Neural cell (in vitro differentiated cells): ENCODE measurements around the gene NLRP14. TPM values are rescaled to one million over a fixed set of nuclear protein-coding genes. Genes with fewer than 3 reads are reported as not detected.

Experiments
- H2AFZ ChIP-seq: fragments of 200-600, 300-800 bp; sonication (generic), shearing (Covaris generic); 2 replicates; pipeline ENCODE4 v1.6.0; 2014; ENCODE audit warnings: low read depth, mild to moderate bottlenecking, antibody characterized with exemption, low read length, moderate library complexity
- H3F3A ChIP-seq: fragments of 200-600 bp; shearing (Covaris generic); 2 replicates; pipeline ENCODE4 v1.6.1; 2016; ENCODE audit warnings: mild to moderate bottlenecking, moderate library complexity, mixed read lengths, antibody characterized with exemption, low read length; ENCODE audit not compliant: insufficient read depth, poor library complexity, severe bottlenecking
- H3K27ac ChIP-seq: fragments of 200-600, 300-800 bp; sonication (generic), shearing (Covaris generic); 2 replicates; pipeline ENCODE4 v1.5.1; 2014; ENCODE audit warnings: mild to moderate bottlenecking, low read length, moderate library complexity
- H3K27me3 ChIP-seq: fragments of 300-800, 200-600 bp; sonication (generic), shearing (Covaris generic); 2 replicates; pipeline ENCODE4 v1.6.0; 2014; ENCODE audit warnings: mild to moderate bottlenecking, low read depth, low read length, moderate library complexity; ENCODE audit not compliant: insufficient read depth
- H3K36me3 ChIP-seq: fragments of 300-800, 200-600 bp; sonication (generic), shearing (Covaris generic); 2 replicates; pipeline ENCODE4 v1.5.1; 2014; ENCODE audit warnings: mild to moderate bottlenecking, antibody characterized with exemption, low read length, moderate library complexity; ENCODE audit not compliant: insufficient read depth
- H3K4me2 ChIP-seq: fragments of 300-800, 200-600 bp; sonication (generic), shearing (Covaris generic); 2 replicates; pipeline ENCODE4 v1.6.0; 2014; ENCODE audit warnings: mild to moderate bottlenecking, low read length
- H3K4me3 ChIP-seq: fragments of 300-800, 200-600 bp; sonication (generic), shearing (Covaris generic); 2 replicates; pipeline ENCODE4 v1.5.1; 2014; ENCODE audit warnings: mild to moderate bottlenecking, low read length, moderate library complexity
- H3K79me2 ChIP-seq: fragments of 200-600 bp; shearing (Covaris generic); replicated peaks from 2 replicates; pipeline ENCODE4 v1.6.0; 2014; ENCODE audit warnings: mild to moderate bottlenecking, low read length, moderate library complexity; ENCODE audit not compliant: insufficient read depth
- H3K9ac ChIP-seq: fragments of 300-800, 200-600 bp; sonication (generic), shearing (Covaris generic); 2 replicates; pipeline ENCODE4 v1.6.1; 2016; ENCODE audit warnings: mild to moderate bottlenecking, low read length, mixed read lengths
- H3K9me2 ChIP-seq: fragments of 200-600 bp; shearing (Covaris generic); 2 replicates; pipeline ENCODE4 v1.6.1; 2016; ENCODE audit warnings: mild to moderate bottlenecking, low read length, mixed read lengths; ENCODE audit not compliant: insufficient read depth
- H3K9me3 ChIP-seq: fragments of 200-600, 300-800 bp; sonication (generic), shearing (Covaris generic); 2 replicates; pipeline ENCODE4 v1.6.1; 2016; ENCODE audit warnings: mild to moderate bottlenecking, mixed run types, low read length, moderate library complexity, mixed read lengths
- H4K20me1 ChIP-seq: fragments of 200-600 bp; shearing (Covaris generic); 2 replicates; pipeline ENCODE4 v1.6.1; 2016; ENCODE audit warnings: mild to moderate bottlenecking, mixed run types; ENCODE audit not compliant: insufficient read depth
- EP300 ChIP-seq: fragments of 450-650 bp; conservative IDR thresholded peaks from 2 replicates; pipeline ENCODE4 v1.6.1; 2014; ENCODE audit warnings: antibody characterized with exemption, mild to moderate bottlenecking, moderate library complexity; ENCODE audit not compliant: poor library complexity, severe bottlenecking
- EZH2 ChIP-seq: fragments of 200-600, 300-800 bp; shearing (Covaris generic), sonication (generic); IDR thresholded peaks from 2 replicates; pipeline ENCODE4 v1.6.1; 2014; ENCODE audit warnings: antibody characterized with exemption, low read length, borderline replicate concordance, mild to moderate bottlenecking; ENCODE audit not compliant: insufficient read depth, poor library complexity, severe bottlenecking
- MXI1 ChIP-seq: fragments of 450-650 bp; conservative IDR thresholded peaks from 2 replicates; pipeline ENCODE4 v1.6.1; 2014; ENCODE audit warnings: antibody characterized with exemption, mild to moderate bottlenecking; ENCODE audit not compliant: poor library complexity, severe bottlenecking
- POLR2AphosphoS5 ChIP-seq: IDR thresholded peaks from 2 replicates; pipeline ENCODE4 v1.6.1; 2012
- RAD21 ChIP-seq: fragments of 450-650 bp; conservative IDR thresholded peaks from 2 replicates; pipeline ENCODE4 v1.6.1; 2014; ENCODE audit warnings: antibody characterized with exemption, mild to moderate bottlenecking, moderate library complexity
- SMC3 ChIP-seq: fragments of 450-650 bp; conservative IDR thresholded peaks from 2 replicates; pipeline ENCODE4 v1.6.1; 2014; ENCODE audit warnings: antibody characterized with exemption, mild to moderate bottlenecking, moderate library complexity; ENCODE audit not compliant: poor library complexity
- TAF1 ChIP-seq: IDR thresholded peaks from 2 replicates; pipeline ENCODE4 v1.6.1; 2012; ENCODE audit warnings: low read depth
- polyA plus RNA-seq: library from polyadenylated mRNA; depleted of rRNA; stranded (reverse); fragments of >200 nt; gene quantifications from 2 replicates; pipeline ENCODE4 v1.2.3, GENCODE V29; 2014
- TF ChIP-seq, protein P1 (sequence below): fragments of 450-650 bp; IDR thresholded peaks from 2 replicates; pipeline ENCODE4 v1.5.1; 2014; ENCODE audit warnings: antibody characterized with exemption, mild to moderate bottlenecking, moderate library complexity; ENCODE audit not compliant: poor library complexity, severe bottlenecking
- TF ChIP-seq, protein P2 (sequence below): IDR thresholded peaks from 2 replicates; pipeline ENCODE4 v1.6.1; 2012; ENCODE audit warnings: borderline replicate concordance

Gene NLRP14
- polyA plus RNA-seq, 1 donor from 2014 or later = 0.48 TPM

DNA sequence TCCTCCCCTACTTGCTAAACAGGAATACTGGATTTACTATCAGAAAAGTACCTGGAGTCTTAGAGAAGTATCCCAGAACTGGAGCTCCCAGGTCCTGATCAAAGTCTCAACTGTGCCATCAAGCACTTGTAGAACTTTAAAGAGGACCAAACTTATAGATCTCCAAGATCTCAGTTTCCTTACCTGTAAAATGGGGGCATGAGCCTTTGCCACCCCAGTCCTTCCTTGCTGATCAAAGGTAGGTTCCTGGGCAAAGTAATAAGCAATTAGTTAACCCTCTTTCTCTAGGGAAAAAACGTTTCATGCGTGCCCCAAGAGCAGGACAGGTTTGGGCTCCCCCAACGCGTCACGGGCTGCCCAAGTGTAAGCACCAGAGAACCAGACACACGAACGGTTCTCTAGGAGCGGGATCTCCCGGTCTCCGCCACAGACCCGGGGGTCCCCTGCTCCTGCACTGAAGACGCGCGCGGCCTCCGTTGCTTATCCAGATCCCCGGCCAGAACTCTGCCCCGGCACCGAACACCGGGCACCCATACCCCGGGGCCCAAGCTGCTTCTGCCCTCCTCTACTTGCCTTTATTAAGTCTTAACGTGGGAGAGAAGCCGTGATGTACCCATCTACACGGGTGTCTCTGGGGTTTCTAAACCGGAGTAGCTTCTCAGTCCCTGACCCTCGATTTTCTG, 638 bp upstream of the NLRP14 start:
- H3K36me3 ChIP-seq = no peaks in the 10 kb centered on the region
- H3K9ac ChIP-seq = peak overlapping the region; percentile 73
- H4K20me1 ChIP-seq = no peaks in the 10 kb centered on the region
- peak overlapping the region; percentile 76 for H3K4me3 ChIP-seq
- no peaks in the 10 kb centered on the region for H3K9me2 ChIP-seq
- H3K4me2 ChIP-seq = peak overlapping the region; percentile 13
- peak overlapping the region; percentile 79 for H3K27ac ChIP-seq
- H3K27me3 ChIP-seq = no peaks in the 10 kb centered on the region
- TF ChIP-seq, protein P1, sequence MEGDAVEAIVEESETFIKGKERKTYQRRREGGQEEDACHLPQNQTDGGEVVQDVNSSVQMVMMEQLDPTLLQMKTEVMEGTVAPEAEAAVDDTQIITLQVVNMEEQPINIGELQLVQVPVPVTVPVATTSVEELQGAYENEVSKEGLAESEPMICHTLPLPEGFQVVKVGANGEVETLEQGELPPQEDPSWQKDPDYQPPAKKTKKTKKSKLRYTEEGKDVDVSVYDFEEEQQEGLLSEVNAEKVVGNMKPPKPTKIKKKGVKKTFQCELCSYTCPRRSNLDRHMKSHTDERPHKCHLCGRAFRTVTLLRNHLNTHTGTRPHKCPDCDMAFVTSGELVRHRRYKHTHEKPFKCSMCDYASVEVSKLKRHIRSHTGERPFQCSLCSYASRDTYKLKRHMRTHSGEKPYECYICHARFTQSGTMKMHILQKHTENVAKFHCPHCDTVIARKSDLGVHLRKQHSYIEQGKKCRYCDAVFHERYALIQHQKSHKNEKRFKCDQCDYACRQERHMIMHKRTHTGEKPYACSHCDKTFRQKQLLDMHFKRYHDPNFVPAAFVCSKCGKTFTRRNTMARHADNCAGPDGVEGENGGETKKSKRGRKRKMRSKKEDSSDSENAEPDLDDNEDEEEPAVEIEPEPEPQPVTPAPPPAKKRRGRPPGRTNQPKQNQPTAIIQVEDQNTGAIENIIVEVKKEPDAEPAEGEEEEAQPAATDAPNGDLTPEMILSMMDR = no peak
- no peak for TF ChIP-seq SMC3
- TF ChIP-seq EP300 = no peak
- TF ChIP-seq RAD21 = no peak
- TF ChIP-seq TAF1 = no peak
- peak overlapping the region; percentile 66 for H2AFZ ChIP-seq
- no peaks in the 10 kb centered on the region for H3F3A ChIP-seq
- H3K79me2 ChIP-seq = peaks cover 4% of the 10 kb centered on the region
- no peaks in the 10 kb centered on the region for H3K9me3 ChIP-seq

- Histone ChIP-seq H3K9ac (no peak overlapping the region), H4K20me1 (no peaks in the 10 kb centered on the region), H3K27me3 (no peaks in the 10 kb centered on the region), H3K9me3 (no peaks in the 10 kb centered on the region), H3K79me2 (peaks cover 4% of the 10 kb centered on the region), H3F3A (no peaks in the 10 kb centered on the region), H3K36me3 (no peaks in the 10 kb centered on the region), H2AFZ (no peak overlapping the region), H3K4me3 (peak overlapping the region; percentile 76), H3K4me2 (peak overlapping the region; percentile 62), H3K27ac (no peak overlapping the region), H3K9me2 (no peaks in the 10 kb centered on the region)
- TF ChIP-seq TAF1 = no peak
- no peak for TF ChIP-seq POLR2AphosphoS5
- TF ChIP-seq, protein P2, sequence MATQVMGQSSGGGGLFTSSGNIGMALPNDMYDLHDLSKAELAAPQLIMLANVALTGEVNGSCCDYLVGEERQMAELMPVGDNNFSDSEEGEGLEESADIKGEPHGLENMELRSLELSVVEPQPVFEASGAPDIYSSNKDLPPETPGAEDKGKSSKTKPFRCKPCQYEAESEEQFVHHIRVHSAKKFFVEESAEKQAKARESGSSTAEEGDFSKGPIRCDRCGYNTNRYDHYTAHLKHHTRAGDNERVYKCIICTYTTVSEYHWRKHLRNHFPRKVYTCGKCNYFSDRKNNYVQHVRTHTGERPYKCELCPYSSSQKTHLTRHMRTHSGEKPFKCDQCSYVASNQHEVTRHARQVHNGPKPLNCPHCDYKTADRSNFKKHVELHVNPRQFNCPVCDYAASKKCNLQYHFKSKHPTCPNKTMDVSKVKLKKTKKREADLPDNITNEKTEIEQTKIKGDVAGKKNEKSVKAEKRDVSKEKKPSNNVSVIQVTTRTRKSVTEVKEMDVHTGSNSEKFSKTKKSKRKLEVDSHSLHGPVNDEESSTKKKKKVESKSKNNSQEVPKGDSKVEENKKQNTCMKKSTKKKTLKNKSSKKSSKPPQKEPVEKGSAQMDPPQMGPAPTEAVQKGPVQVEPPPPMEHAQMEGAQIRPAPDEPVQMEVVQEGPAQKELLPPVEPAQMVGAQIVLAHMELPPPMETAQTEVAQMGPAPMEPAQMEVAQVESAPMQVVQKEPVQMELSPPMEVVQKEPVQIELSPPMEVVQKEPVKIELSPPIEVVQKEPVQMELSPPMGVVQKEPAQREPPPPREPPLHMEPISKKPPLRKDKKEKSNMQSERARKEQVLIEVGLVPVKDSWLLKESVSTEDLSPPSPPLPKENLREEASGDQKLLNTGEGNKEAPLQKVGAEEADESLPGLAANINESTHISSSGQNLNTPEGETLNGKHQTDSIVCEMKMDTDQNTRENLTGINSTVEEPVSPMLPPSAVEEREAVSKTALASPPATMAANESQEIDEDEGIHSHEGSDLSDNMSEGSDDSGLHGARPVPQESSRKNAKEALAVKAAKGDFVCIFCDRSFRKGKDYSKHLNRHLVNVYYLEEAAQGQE = no peak
- no peak for TF ChIP-seq SMC3
- TF ChIP-seq, protein P1 = no peak
- no peak for TF ChIP-seq MXI1
- TF ChIP-seq EP300 = no peak
- TF ChIP-seq RAD21 = no peak
- TF ChIP-seq EZH2 = no peak
Measured at GRCh38 chr11:7021318-7021717, 1.0 kb downstream of the NLRP14 start.
